NAMALWA (cell line): Measurements from ENCODE around the gene SUFU.

Experiments
- DNase-seq: peaks from one replicate; pipeline ENCODE4 v3.0.0-alpha.2; 2015; ENCODE audit warnings: low spot score

Gene SUFU

DNA sequence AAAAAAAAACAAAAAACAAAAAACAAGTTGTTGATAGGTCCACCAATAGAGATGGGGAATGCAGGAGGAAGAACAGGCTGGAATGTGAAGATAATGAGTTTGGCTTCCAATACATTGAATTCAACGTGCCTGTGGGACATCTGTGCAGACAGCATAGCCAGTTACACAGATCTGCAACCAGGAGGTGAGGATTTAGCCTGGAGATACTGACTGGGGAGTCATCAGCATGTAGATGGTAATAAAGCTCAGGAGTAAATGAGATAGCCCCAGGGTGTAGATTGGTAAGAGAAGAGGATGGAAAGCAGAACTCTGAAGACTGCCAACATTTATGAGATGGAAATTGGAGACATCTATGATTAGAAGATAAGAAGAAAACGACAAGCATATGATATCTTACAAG lies 135.8 kb downstream of the SUFU start:
- DNase-seq, result no peak

DNA sequence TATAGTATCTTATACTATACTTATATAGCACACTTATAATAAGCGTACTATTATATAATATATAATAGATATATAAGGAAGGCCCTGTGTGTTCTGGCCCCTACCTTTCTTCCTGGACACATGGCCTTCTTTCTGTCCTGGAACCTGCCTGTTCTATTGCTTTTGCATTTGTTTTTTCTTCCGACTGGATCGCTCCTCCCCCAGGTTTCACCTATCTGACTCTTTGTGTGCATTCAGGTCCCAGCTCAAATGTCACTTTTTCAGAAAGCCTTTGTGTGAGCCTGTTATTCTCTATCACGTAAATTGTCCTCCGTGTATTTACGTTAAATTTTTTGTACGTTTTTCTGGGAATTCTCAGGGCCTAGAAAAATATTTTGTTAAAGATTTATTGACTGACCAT lies 137.6 kb downstream of the SUFU start:
- DNase-seq, result no peak

DNA sequence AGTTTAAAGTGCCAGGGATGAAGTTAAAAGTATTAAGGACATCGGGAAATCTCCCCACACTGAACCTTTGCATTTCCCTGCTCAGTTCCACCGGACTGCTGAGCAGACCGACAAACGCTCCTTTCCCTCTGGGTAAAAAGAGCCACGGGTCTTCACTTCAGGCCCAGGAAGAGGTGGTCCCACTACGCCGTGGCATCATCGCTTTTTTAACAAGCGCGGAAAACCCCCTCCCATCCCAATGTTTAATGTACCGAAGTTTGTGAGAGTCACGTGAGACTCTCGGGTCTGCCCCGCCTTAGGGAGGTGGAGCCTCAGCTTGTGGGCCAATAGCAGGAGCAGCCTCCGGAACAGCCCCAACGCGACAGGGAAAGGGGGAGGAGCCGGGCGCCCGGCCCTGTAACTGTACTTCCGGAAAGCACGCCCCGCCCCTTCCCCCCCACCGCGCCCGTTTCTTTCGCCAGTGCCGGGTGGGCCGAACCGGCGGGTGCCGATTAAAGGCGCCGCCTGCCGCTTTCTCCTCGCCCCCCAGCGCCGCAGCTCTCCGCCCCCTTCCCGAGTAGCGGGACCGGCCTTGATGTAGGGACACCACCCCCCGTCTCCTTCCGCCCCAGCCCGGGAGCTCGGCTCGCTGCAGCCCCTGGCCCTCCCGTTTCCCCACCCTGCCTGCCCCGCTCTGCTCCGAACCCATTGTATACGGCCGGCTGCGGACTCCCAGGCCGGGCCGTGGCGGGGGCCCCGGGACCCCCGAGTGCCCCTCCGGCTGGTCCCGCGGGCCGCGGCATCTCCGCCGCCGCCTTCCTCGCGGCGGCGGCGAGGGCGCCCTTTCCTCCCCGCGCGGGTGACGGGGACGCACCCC lies 138.3 kb downstream of the SUFU start:
- peak; percentile 97 for DNase-seq

DNA sequence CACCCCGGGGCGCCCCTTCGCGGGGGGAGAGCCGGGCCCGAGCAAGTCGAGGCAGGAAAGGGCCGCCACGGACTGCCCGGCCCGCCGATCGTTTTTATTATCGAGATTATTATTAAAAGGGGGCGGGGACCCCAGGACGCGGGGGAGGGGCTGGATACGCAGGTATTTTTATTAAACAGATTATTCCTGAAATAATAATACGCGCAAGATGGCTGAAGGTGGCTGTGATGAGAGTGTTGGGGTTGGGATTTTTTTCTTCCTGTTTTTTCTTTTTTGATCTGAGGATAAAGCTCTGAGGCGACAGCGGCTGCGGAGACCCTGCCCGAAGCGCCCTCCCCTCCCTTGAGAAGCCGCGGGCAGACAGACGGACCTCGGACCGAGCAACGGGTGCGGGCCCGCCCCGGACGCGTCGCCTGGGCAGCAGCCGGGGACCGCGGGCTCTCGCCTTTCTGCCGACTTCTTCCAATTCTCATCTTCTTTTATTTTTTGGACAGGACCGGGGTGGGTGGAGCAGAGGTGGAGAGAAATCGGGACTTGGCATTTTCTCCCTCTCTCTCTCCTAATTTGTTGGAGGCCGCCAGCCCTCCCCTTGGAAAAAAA lies 139.1 kb downstream of the SUFU start:
- peak; percentile 63 for DNase-seq

DNA sequence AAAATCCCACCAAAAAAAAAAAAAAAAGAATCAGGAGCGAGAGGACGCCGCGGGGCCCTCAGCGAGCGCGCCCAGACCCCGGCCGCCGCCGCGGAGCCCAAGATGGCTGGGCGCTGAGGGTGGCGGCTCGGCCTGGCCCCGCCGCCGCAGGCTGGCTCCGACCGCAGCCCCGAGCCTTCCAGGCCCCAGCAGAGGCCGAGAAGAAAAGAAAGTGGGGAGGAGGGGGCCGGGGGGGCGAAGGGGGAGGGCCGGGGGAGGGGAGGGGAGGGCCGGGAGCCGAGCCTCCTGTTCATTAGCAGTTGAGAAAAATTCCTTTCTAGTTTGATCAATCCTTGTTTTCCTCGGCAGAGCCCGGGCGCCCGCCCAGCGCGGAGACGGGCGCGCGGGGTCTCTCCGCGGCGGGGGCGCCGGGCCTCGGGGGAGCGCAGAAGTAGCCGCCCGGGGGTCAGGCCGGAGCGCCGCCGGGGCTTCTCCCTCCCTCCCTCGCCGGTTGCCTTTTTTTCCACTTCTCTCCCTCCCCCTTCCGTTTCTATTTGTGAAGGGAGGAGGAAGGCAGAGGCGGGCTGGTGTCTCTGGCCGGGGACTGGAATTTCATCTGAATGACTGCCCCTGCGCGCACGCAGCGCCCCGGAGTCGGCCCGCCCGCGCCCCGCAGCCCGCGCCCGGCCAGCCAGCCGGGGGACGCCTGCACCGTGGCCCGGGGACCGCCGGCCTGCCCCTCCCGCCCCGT lies 139.7 kb downstream of the SUFU start:
- peak; percentile 58 for DNase-seq

DNA sequence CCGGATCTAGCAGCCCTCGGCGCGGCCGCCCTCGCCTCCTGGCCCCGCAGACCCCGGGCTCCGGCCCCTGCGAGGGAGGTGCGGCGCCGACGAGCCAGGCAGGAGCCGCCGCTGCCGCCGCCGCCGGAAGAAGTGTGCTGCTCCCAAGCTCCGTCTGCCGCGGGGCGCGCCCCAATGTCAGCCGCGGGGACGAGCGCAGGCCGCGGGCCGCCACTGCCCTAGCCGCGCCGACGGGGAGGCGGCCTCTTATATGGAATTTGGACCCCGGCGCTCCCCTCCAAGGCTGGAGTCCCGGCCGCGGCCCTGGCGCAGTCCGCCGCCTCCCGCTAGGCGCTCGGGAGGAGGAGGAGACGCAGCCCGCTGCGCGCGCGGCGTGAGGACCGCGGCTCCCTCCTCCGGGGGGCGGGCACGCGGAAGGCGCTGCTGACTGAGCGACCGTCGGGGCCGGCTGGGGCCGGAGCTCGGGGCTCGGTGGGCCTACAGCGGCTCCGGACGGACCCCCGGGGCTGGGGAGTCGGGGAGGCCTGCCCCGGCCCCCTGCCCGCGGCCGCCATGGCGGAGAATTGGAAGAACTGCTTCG lies 140.4 kb downstream of the SUFU start, which contains the start of gene TRIM8:
TSS of gene TRIM8 (plus strand) at position 414 of the 580 bp plus-strand sequence. CDS start at position 553, 139 bp downstream.
- DNase-seq, result peak; percentile 67

DNA sequence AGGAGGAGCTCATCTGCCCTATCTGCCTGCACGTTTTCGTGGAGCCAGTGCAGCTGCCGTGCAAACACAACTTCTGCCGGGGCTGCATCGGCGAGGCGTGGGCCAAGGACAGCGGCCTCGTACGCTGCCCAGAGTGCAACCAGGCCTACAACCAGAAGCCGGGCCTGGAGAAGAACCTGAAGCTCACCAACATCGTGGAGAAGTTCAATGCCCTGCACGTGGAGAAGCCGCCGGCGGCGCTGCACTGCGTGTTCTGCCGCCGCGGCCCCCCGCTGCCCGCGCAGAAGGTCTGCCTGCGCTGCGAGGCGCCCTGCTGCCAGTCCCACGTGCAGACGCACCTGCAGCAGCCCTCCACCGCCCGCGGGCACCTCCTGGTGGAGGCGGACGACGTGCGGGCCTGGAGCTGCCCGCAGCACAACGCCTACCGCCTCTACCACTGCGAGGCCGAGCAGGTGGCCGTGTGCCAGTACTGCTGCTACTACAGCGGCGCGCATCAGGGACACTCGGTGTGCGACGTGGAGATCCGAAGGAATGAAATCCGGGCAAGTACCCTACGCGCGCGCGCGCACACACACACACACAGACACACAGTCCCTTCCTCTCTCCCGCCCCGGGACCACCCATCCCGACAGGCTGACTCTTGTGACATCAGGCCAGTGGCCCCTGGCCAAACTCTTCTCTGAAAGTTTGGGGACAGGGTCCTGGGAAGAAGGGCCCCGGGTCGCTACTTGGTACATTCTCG lies 141.0 kb downstream of the SUFU start:
- peak; percentile 95 for DNase-seq

DNA sequence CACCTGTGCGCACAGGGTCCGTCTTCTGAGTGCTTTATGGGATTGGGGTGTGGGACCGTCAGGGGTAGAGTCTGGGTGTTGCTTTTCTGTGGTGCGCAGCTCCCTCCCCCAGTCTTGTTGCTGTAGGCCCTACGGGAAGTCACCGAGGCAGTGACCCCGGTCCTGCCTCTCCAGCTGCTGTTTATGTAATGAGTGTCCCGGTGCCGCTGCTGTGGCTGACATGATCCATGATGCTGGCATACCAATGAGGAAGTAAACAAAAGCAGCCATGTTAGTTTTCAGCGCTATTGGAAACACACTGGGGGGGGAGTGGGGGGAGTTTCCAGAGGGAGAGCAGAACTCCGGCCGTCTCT lies 141.6 kb downstream of the SUFU start:
- peak; percentile 69 for DNase-seq

DNA sequence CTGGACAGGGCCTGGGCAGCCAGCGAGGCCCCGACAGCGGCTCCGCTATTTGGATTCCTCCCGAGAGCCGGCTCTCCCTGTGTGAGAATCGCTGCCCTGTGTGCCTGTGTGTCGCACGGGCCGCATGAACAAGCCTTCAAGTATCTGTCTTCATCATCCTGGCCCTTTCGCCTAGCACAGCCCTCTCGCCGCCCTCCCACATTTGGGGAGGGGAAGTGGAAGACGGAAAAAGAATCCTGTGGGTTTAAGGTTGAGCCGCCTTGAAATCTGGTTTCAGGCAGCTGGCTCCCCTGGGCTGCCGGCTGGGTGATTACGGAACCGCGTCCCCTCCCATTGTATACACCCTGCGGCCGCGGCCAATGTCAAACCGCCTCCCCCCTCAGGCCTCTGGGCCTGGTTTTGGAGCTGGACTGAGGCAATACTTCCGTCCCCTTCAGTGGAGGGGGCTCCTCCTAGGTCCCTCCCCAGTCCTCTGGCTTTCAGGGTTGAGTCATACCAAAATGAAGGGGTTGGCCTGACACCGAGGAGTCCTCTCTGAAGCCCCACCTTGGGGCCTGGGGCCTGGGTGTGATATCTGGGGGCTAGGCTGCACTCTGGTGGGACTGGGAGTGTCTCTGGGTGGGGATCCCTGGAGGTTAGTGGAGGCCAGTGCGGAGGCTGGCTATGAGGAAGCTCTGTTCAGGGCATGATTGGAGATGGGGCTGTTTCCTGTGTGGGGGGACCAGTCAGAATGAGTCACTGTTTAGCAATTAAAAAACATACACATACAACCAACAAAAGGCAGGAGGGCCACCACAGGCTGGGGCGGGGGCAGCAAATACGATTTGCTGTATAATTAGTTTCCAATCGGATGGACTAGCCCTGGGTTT lies 142.2 kb downstream of the SUFU start:
- peak; percentile 82 for DNase-seq

DNA sequence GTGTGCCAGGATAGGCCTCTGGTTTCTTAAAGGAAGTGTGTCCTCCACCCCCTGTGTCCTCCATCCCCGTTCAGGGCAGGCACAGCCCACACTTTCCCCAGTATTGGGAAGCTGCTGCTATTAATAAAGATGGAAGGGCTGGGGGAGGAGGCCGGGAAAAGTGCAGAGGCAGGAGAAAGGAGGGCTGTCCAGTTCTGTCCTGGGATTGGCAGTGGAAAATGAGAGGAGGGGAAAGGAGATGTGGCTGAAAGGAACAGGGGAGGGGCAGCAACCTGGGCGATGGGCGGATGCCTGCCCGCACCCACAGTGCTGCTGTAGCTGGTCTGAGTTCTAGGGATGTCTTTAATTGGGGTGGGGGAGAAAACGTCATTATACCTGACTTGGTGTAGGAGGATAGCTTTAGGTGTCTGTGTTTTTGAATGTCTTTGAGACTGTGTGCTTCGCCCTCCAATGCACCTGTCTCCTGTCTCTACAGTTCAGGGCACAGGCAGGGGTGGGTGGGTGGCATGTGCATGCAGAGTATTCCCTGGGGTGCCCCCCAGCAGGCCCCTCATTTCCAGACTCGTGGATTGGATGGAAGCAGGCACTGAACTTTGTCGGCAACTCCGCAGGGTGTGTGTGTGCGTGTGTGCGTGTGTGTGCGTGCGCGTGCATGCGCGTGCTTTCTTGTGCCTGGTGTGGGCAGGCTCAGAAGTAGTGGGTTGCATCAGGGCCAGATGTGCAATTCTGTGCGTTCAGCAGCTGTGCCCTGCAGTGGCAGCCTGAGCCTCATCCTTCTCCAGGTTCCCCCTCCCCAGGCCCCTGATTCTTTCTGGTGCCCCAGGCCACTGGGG lies 143.1 kb downstream of the SUFU start:
- peak; percentile 82 for DNase-seq

DNA sequence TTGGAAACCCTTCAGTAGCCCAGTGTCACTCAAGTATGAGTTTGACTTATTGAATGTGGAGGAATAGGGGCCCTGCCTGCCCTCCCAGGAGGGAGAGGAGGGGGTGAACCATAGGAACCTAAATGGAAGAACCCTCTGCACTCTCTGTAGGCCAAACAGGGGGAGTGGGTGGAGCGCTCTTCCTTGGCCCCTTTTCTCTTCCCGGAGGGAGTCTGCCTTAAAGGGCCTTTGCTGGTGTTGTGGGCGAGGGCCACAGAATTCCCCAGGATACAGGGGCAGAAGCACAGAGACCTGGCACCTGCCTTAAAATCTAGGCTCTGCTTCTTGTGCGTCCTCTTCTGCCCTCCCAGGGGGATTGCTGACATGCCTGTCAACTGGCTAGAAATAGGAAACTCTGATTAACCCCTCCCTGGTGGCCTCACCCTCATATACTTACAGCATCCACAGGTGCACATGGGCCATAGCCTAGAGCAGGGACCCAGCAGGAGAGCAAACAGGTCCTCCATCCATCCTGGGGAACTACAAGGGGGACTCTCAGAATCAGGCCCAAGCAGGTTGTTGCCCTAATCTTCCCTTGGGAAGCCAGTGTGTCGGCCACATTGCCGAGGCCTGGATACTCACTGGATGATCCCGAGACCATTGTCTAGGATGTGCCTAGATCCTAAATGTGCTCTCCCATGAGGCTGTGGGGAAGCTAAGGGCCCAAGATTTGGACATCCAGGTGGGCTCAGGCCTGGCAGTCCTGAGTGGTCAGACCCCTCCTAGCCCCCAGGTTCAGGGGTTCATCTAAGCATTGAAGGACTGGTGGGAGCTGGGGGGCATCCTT lies 143.9 kb downstream of the SUFU start:
- DNase-seq, result peak; percentile 89

DNA sequence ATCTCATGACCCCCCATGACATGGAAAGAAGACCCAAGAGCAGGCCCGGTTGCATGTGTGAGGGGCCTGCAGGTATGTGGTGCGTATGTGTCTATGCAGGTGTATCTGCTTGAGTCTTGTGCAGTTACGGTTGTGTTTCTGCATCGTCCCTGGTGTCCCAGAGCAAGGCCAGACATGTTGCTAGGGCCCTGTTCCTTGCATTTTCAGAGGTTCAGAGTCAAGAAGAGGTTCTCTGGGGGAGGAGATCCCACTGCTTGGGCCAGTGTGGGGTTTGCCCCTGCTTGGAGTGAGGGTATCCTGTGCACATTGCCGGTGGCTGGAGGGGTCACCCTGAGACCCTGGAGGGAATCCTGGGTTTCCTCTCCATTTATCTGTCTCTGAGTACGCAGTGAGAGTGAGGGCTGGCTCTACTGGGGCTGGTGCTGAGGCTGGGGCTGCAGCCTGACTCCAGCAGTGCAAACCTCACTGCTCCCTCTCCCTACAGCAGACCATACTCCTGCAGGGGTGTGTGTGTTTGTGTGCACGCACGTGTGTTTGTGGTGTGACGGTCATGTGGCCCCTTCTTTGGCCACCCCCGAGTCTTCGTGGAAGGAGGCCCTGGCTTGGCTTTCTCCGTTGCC lies 144.6 kb downstream of the SUFU start:
- DNase-seq, result peak; percentile 53

DNA sequence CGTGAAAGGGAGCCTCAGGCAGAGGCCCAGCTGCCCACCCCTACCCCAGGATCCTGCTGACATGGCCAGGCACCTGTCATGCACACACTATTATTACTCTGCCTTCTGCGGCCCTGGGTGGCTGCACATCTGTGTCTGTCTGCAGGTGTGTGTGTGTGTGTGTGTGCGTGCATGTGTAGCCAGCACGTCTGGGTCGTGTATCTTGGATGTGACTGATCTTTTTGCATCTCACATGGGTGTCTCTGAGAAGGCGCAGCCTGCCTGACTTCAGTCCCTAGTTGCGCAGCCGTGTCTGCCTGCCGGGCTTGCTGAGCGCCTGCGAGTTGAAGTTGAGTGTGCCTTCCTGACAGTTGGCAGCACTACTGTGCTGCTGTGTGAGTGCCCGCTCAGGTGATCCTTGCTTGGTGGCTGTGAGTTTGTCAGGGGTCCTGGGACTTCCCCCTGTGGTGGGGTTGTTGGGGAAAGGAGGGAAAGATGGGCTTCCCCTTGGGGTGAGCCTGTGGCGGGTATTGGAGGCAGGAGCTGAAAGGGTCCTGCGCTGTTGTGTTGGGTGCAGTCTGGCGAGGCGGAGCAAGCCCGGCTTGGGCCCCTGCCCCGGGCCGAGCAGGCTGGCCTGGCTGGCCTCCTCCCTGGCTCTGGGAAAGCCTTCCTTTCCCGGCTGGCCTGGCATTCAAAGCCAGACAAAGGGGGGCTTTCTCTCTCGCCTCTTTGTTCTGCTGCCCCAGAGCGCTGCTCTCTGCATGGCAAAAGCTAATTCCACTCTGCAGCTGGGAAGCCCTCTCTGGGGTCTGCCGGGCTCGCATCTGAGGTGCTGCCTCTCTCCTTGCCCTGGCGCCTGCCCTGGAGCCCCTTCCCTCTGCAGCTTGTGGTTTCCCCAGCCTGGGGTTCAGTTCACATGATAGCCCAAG lies 145.4 kb downstream of the SUFU start:
- DNase-seq, result peak; percentile 91

DNA sequence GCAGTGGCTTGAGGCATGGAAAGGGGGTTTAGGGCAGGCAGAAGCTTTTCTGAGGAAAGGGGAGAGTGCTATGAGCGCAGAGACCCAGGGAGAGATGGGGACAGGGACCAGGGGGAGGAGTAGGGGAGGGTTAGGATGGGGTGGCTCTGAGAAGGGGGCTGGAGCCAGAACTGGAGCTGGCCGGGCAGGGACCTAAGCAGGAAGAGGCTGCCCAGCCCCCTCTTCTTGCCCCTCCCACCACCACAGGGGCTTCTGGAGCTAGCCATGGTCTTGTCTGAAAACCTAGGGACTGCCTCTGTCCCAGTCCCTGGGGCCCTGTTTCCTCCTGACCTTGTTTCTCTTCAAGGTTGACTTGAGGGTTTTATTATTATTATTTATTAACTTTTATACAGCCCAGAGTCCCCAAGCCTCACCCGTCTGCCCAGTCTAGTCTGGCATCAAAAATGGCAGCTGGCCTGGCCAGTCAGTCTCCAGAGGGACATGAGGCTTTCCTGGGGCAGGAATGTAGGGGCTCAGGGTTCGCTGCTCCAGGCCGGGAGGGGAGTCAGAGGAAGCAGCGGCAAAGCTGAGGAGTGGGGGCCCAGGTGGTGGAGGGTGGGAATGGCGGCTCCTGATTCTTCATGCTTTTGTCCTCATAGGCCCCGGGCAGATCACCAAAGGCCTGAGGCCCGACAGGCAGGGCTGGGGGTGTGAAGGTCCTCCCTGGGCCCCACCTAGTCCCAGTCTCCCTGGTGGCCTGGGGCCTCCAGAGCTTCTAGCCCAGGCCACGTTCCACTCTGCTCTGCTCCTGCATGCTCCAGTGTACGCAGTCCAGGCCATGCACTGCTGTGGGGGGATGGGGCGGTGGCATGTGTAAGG lies 146.3 kb downstream of the SUFU start:
- DNase-seq, result no peak

DNA sequence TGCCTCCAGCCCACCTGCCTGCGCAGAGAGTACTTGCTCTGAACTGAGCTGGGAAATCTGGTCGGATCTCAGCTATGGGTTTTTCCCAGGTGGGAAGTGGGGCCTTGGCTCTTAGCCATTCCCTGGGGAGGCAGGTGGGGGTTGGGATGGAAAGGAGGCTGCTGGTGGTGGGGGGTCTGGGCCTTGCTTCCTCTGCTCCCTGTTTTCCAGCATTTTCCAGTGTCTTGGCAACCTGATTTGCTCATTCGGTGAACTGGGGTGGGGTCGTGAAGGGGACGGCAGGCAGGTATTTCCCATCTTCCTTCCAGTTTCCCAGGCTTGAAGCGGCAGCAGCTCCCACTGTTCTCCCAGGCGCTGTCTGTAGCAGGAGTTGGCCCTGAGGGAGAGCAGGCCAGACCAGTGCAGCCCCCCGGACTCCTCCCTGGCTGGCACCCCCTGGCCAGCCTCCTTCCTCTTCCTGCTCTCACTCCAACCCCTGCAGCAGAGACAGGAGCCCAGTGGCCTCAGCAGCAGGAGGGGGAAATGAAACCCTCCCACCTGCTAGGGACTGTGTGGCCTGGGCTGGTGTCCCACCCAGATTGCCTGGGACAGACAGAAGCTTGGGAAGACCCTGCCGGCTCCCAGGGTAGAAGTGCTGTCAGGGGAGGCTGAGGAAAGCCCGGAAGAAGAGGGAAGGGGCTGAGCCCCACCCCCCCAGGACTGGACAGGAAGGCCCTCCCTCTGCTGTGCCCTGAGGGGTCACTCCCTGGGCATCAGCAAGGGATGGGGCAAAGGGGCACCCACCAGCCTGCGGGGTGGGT lies 147.1 kb downstream of the SUFU start:
- DNase-seq, result peak; percentile 47
